H1 (cell line): ENCODE data around the gene HSPBP1. TPM values are rescaled to one million over a fixed set of nuclear protein-coding genes. Genes with fewer than 3 reads are reported as not detected.

ENCODE experiments used
- CHD2 ChIP-seq: IDR thresholded peaks from 2 replicates; pipeline ENCODE4 v1.6.1; 2012; ENCODE audit warnings: low read length, improper control_type of control experiment
- JUN ChIP-seq: IDR thresholded peaks from 2 replicates; pipeline ENCODE4 v1.6.1; 2011; ENCODE audit warnings: low read depth, mild to moderate bottlenecking, improper control_type of control experiment, low read length
- RNF2 ChIP-seq: fragments of 200-900, 300-1000 bp; sonication (generic); IDR thresholded peaks from 2 replicates; pipeline ENCODE4 v1.7.1; 2016; ENCODE audit warnings: borderline replicate concordance, low read depth, mild to moderate bottlenecking, antibody characterized with exemption, low read length; ENCODE audit not compliant: poor library complexity, severe bottlenecking; ENCODE audit errors: missing control alignments
- TAF7 ChIP-seq: optimal IDR thresholded peaks from 2 replicates; pipeline ENCODE3; 2011; ENCODE audit warnings: low read depth, mild to moderate bottlenecking, inconsistent platforms, low read length, moderate library complexity, borderline replicate concordance
- polyA plus RNA-seq, 7 experiments: library from polyadenylated mRNA; depleted of rRNA in 3 of 7; stranded (reverse) in 5 of 7; unstranded in 2 of 7; fragments of >200 nt in 5 of 7; fragments of 200-250 nt in 2 of 7; gene quantifications; 1 replicate in 5 of 7; 2 replicates in 1 of 7; 4 replicates in 1 of 7; pipeline versions ENCODE4 v1.2.1 to v1.2.3, GENCODE V29; 2011 to 2013; ENCODE audit warnings: missing spikeins in 2 of 7, mixed read lengths in 2 of 7
- total RNA-seq: library from RNA; stranded (reverse); fragmentation: NEBNext Ultra II Directional; extraction: Animal tissue kit (Norgen Biotek cat#: 25700); gene quantifications from 2 replicates; pipeline ENCODE4 v1.2.1, GENCODE V29; 2021

The HSPBP1 gene
- total and polyA plus RNA-seq, 2 of the 8 experiments (the other 6 are each of a cell fraction or from before 2014, with no cell fraction given): 63.4 to 100 TPM

GRCh38 chr19:55258828-55259539 lies 20.9 kb downstream of the HSPBP1 start, which contains the start of gene PPP6R1 (continued):
- TF ChIP-seq CHD2 (no peak; the same call in 1 of the 2 replicates), TAF7 (no peak), JUN (no peak), RNF2 (no peak)
